Upper lobe of right lung (tissue), 1 donor: Measurements from ENCODE around the gene CCNT1. TPM values are rescaled to one million over a fixed set of nuclear protein-coding genes. Genes with fewer than 3 reads are reported as not detected.
A peak's percentile ranks its signal among the peaks of the same experiment; 100 is the strongest.

Experiments
- ATAC-seq: fragments of 200-7000 bp; cut with Tn5 transposase; one replicate; pipeline ENCODE4 v1.9.1; 2020; ENCODE audit warnings: mild to moderate bottlenecking, moderate library complexity
- DNase-seq: peaks from one replicate; pipeline ENCODE4 v3.0.0-alpha.2; 2020
- H3K27ac ChIP-seq: fragments of 200-600 bp; one replicate; pipeline ENCODE4 v1.8.0; 2022
- H3K27me3 ChIP-seq: fragments of 200-600 bp; one replicate; pipeline ENCODE4 v1.8.0; 2022; ENCODE audit warnings: mild to moderate bottlenecking
- H3K36me3 ChIP-seq: fragments of 200-600 bp; one replicate; pipeline ENCODE4 v1.8.0; 2022
- H3K4me1 ChIP-seq: fragments of 200-600 bp; one replicate; pipeline ENCODE4 v1.8.0; 2022
- H3K4me3 ChIP-seq: fragments of 200-600 bp; one replicate; pipeline ENCODE4 v1.8.0; 2022; ENCODE audit warnings: mild to moderate bottlenecking
- H3K9me3 ChIP-seq: fragments of 200-600 bp; one replicate; pipeline ENCODE4 v1.8.0; 2022
- CTCF ChIP-seq: fragments of 200-600 bp; IDR thresholded peaks from one replicate; pipeline ENCODE4 v1.8.0; 2022; ENCODE audit warnings: antibody characterized with exemption
- intact Hi-C: fragments of 100-400 bp; cut with DNase I; formaldehyde crosslinking; loops from one replicate; pipeline ENCODE4 v1.11.0; 2022
- long read RNA-seq: library from polyadenylated mRNA; unstranded; transcript quantifications from one replicate; pipeline ENCODE4 v2.0.0, GENCODE V29; 2021
- total RNA-seq: library from RNA; stranded (reverse); fragmentation: NEBNext Ultra II Directional; extraction: Animal tissue kit (Norgen Biotek cat#: 25700); gene quantifications from one replicate; pipeline ENCODE4 v1.2.1, GENCODE V29; 2021
- donor health status: DM: no; HTN: yes; CAD: no; lungs with severe emphysema.

Gene CCNT1
- total RNA-seq = 31.2 TPM
- long read RNA-seq, full-length matches to known transcripts = 1 of 8 reads
- long read RNA-seq, partial matches to known transcripts = 0 of 8 reads
- long read RNA-seq, other reads (novel, unspliced or antisense) = 7 of 8 reads

- H3K4me3 ChIP-seq = peak within 1 kb of the TSS; percentile 84
- peaks cover 2% of the 10 kb centered on the region for H3K9me3 ChIP-seq
- no peak for TF ChIP-seq CTCF
- DNase-seq (peak; percentile 100), ATAC-seq (peak; percentile 99)
- peaks cover 27% of the 10 kb centered on the region for H3K4me1 ChIP-seq
- intact Hi-C loops = no loop called here
- peaks cover 32% of the 10 kb centered on the region for H3K36me3 ChIP-seq
- H3K27me3 ChIP-seq = no peaks in the 10 kb centered on the region
- H3K27ac ChIP-seq = peak within 1 kb of the TSS; percentile 94
Measured at GRCh38 chr12:48716493-48717251, at the start of gene CCNT1. TSS of gene CCNT1 (minus strand) at chr12:48716707. CDS start at chr12:48716675, 32 bp downstream.

- H3K9me3 ChIP-seq = no peaks in the 10 kb centered on the region
- H3K4me1 ChIP-seq = peaks cover 22% of the 10 kb centered on the region
- no peak overlapping the region for H3K4me3 ChIP-seq
- peaks cover 22% of the 10 kb centered on the region for H3K36me3 ChIP-seq
- no peaks in the 10 kb centered on the region for H3K27me3 ChIP-seq
- intact Hi-C loops = no loop called here
- DNase-seq (no peak), ATAC-seq (peak; percentile 88)
- no peak overlapping the region for H3K27ac ChIP-seq
- TF ChIP-seq CTCF = no peak
Measured at GRCh38 chr12:48765753-48766162, 49.3 kb upstream of the CCNT1 start.

- no peaks in the 10 kb centered on the region for H3K9me3 ChIP-seq
- no peak for TF ChIP-seq CTCF
- intact Hi-C loops = no loop called here
- peaks cover 13% of the 10 kb centered on the region for H3K36me3 ChIP-seq
- H3K4me3 ChIP-seq = no peak overlapping the region
- H3K4me1 ChIP-seq = peaks cover 22% of the 10 kb centered on the region
- H3K27ac ChIP-seq = no peak overlapping the region
- ATAC-seq (no peak), DNase-seq (no peak)
- H3K27me3 ChIP-seq = no peaks in the 10 kb centered on the region
Measured at GRCh38 chr12:48764521-48764920, 48.0 kb upstream of the CCNT1 start.

GRCh38 chr12:48758737-48759136 lies 42.2 kb upstream of the CCNT1 start:
- peak; percentile 76 for ATAC-seq
- Histone ChIP-seq H3K4me3 (no peak overlapping the region), H3K4me1 (no peaks in the 10 kb centered on the region), H3K27me3 (no peaks in the 10 kb centered on the region), H3K9me3 (no peaks in the 10 kb centered on the region), H3K27ac (no peak overlapping the region), H3K36me3 (no peaks in the 10 kb centered on the region)
- TF ChIP-seq CTCF = no peak
- intact Hi-C loops = no loop called here
- DNase-seq = no peak

GRCh38 chr12:48758186-48758585 lies 41.7 kb upstream of the CCNT1 start:
- Histone ChIP-seq H3K36me3 (no peaks in the 10 kb centered on the region), H3K27me3 (no peaks in the 10 kb centered on the region), H3K9me3 (no peaks in the 10 kb centered on the region), H3K4me1 (no peaks in the 10 kb centered on the region), H3K4me3 (no peak overlapping the region), H3K27ac (no peak overlapping the region)
- no peak for ATAC-seq
- no peak for DNase-seq
- intact Hi-C loops = no loop called here
- TF ChIP-seq CTCF = no peak
